HG02870 (cell line): ENCODE data around the gene GREB1.

Source experiments
- ATAC-seq: cut with Tn5 transposase; IDR thresholded peaks from one replicate; pipeline ENCODE4 v1.9.1; 2021; ENCODE audit warnings: mild to moderate bottlenecking, moderate library complexity; ENCODE audit not compliant: unreplicated experiment

The GREB1 gene

DNA sequence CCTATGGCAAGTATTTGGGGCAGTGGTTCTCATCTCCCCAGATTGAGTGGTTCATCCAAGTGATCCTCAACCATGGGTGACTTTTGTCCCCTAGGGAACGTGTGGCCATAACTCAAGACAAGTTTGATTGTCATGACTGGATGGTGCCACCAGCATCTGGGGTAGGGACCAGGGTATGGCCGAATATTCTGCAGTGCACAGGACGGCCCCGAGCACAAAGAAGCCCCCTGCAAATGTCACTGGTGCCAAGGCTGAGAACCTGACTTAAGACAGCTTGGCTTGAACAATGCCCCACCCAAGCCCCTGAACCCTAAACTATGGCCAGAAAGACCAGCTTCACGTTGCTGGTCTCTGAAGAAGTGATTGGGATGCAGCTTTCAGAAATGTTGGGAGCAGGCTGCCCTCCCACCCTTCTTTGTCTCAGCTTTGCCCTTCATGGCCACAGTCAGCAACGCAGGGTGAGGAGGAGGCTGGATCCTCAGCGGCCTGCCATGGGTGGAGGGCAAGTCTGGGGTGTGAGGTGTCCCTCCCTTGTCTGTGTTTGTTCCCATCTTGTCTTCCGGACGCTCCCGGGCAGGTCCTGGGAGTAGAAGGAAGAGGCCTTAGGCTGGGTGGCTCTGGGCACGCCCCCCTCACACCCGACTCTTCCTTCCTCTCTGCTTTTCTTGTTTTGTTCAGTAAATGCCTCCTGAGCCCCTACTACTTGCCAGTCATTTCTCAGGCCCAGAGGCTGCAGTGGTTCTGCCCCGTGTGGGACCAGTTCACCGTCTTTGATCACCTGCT lies 43.4 kb downstream of the GREB1 start:
- ATAC-seq = no peak

GRCh38 chr2:11578081-11578948 lies 44.5 kb downstream of the GREB1 start:
- ATAC-seq = no peak

DNA sequence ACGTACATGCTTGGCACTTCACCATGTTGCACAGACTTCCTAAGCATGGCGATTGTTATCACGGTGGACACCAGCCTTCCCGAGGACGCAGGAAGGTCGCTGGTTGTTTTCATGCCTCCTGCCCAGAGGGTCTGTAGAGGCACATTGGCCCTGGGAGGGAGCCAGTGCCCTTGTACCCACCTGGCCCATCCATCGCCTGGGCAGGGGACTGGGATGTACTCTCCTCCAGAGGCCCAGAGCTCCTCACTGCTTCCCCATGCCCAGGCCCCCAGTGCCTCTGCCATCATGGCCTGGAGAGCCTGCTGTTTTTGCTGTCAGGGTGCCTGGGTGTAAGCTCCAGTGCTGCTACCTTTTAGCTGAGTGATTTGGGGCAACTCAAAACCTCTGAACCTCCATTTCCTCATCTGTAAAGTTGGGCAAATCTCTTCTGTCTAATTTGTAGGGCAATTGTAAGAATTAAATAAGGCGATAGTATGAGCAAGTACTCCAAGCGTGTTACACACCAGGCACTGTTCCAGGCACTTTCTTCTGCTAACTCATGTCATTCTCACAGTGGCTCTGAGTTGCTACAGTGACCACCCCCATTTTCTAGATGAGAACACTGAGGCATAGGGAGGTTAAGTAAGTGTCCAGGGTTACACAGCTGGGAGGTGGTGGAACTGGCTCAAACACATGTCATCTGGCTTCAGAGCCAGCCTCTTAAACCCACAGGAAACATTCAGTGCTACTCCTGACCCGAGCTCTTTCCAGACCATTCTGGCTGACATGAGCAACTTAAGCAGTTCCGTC lies 45.3 kb downstream of the GREB1 start:
- ATAC-seq = no peak

DNA sequence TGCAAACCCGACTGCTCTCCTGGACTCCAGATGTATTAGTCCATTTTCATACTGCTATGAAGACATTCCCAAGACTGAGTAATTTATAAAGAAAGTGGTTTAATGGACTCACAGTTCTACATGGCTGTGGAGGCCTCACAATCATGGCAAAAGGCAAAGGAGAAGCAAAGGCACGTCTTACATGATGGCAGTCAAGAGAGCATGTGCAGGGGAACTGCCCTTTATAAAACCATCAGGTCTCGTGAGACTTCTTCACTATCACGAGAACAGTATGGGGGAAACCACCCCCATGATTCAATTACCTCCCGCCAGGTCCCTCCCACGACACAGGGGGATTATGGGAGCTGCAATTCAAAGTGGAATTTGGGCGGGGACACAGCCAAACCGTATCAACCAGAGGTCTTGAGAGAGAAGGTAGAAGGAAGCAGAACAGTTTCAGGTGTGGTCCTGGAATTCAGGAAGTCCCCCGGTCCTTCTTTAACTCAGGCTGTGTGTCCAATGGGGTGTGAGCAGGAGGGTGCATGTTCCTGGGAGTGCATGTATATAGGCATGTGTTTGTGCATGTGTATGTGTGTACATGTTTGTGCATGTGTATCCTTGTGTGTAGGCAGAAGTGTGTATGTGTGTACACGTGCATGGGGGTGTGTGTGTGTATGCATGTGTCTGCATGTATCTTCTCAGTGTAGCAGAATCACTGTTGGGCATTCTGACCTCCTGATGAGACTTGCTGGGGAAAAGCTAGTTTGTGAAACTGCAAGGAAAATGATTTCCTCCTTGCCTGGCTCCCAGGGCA lies 46.2 kb downstream of the GREB1 start:
- no peak for ATAC-seq

GRCh38 chr2:11580697-11581096 lies 46.9 kb downstream of the GREB1 start:
- no peak for ATAC-seq

DNA sequence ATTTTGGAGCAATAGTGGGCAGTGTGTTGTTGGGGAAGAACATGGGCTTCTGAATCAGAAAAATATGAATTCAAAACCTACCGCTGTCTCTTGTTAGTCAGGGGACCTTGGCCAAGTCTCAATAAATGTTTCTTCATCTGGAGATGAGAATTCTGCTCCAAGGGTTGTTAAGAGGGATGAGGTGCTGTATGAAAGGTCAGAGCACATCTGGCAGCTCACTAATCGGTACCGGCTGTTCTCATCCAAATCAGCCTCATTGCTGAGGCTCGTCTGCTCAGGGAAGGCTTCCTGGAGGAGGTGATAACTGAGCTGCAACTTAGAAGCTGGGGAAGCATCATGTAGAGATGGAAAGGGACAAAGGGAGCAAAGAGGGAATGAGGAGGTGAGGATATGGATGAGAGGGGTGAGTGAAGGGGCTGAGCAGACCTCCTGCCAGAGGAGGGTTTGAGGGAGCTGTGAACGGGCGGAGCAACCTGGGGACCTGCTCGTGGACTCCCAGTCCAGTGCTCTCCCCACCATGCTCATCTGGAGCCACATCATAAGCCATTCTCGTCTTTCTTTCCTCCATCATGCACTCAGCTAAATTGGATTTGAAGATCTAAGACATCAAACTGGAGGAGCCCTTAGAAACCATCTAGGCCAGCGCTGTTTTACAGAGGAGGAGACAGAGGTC lies 47.4 kb downstream of the GREB1 start:
- no peak for ATAC-seq

DNA sequence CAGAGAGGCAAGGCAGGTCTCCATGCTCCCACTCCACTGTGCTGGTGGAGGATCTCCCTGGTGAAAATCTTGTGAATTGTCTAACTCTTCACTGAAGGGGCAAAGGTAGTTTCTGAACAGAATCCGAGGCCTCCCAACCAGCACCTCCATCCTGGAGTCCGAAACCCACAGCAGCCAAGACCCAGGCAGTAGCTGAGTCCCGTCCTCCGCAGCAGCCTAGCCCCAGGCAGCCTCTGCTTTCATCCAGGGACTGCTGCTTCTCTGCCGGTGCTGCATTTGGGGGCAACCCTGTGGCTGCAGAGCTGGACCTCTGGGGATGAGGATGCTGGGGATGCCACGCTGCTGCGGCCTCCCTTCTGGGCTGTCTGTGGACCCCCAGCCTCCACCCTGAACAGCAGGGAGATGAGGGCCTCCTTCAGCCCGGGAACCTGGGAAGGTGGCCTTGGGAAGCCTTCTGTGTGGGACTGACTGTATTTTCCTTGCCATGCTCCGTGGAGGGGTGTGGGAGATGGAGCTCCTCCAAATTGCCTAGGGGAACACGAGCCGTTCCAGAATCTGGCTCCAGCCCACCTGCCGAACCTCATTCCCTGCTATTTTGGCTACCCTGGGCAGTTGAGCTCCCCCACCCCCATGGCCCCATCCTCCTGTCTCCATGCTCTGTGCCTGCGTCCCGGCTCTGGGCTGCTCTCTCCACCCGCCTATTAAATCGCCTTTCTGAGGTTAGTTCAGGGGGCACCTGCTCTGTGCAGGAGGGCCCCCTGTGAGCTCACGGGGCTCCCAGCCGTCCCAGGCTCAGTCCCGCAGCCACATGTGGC lies 48.2 kb downstream of the GREB1 start:
- no peak for ATAC-seq

DNA sequence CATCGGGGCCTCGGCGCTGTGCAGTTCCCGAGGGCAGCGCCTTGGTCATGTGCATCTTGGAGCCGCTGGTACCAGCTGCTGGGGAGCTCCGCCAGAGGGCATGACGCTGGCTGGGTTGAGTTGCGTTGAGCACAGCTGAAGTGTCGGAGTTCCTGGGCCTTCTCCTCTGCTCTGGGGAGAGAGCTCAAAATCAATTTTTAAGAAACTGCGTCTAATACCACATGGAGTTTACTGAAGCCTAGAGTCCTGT lies 48.7 kb downstream of the GREB1 start:
- ATAC-seq = no peak

DNA sequence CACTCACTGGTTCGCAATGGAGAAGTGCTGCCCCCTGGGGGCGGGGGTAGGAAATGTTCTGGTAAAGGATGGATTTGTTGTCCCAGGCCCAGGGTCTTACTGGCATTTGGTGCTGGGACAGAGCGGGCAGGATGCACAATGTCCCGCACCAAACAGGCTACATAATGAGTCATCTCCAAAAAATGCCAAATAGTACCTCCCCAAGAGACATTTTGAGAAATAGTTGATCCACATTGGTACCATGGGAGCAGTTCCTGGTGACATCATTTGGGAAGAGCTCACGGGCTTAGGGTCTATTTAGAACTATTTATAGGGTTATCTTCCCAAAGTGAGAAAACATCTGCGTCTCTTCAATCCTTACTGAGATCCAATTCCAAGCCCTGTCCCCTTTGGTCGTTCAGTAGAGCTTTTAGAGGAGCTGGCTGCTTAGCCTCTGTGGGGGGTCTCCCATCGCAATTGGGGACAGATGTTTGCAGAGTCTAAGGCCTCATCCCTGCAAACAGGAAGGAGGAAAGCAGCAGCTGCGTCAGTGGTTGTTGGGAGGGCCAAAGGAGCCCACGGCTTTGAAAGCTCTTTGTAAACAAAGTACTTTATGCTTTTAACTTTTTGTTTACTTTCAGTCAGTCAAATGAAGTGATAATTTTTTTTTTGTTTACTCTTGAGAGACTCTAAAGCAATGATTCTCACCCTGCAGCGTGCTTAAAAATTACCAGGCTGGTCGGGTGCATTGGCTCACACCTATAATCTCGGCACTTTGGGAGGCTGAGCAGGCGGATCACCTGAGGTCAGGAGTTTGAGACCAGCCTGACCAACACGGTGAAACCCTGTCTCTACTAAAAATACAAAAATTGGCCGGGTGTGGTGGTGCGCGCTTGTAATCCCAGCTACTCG lies 49.3 kb downstream of the GREB1 start:
- ATAC-seq = no peak

GRCh38 chr2:11583840-11584524 lies 50.1 kb downstream of the GREB1 start:
- ATAC-seq = peak; percentile 95

- no peak for ATAC-seq
These were observed 50.7 kb downstream of the GREB1 start for GRCh38 chr2:11584525-11585056.

GRCh38 chr2:11585071-11585470 lies 51.2 kb downstream of the GREB1 start:
- ATAC-seq = no peak

DNA sequence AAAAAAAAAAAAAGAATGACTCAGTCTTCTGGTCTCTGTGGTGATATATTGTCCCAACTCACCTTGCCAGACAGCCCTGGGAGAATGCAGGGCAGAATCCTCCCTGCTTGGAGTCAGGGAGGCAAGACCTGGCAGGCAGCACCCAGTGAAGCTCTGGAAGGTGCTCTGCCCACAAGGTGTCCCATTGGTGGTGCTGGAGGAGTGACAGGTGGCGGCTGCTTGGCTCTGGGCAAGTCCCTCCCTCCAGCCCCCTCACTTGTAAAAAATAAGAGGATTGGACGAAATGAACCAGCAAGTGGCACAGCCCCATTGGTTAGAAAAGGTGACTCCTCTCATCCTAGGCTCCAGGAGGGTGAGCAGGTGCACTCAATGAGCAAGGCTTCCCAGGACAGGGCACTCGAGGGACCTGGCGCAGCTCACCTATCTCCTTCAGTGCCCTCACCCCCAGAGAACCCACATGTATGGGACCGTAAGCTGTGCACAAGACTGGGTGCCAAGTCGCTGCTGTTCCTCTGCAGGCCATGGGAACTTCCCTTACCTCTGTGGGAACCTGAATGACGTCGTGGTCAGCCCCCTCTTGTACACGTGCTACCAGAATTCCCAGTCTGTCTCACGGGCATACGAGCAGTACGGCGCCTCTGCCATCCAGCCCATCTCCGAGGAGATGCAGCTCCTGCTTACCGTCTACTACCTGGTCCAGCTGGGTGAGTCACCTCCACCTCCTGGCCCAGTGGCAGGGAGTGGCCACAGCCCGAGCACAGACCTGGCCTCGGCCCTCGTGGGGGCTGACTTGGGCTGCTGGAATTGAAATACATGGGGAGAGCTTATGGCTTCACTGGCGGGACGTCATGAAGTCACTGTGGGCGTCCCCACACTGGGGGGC lies 54.6 kb downstream of the GREB1 start:
- ATAC-seq = no peak

DNA sequence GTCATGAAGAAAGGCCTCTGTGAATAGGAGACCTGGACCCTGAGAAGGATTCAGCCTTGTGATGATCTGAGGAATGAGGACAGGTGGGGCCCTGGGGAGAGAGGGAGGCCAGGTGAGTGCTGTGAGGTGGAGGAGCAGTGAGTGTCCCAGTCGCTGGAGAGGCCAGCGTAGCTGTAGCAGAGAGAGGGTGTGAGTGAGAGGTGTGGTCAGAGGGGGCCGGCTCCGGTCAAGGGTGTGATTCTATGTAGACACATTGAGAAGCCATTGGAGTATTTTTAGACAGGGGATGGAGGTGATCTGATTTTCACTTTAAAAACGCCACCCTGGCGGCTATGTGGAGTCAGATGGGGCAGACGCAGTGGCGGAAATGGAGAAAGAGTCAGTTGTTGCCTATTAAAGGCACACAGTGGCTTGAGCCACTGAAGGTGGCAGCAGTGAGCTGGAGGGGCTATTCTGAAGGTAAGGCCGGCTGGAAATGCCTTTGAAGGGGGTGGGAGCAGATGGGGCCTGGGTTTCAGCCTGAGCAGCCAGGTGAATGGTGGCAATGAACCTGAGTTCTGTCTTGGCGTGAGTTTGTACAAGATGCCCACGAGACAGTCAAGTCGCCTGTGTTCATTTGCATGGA lies 55.6 kb downstream of the GREB1 start:
- no peak for ATAC-seq

GRCh38 chr2:11590193-11590592 lies 56.3 kb downstream of the GREB1 start:
- ATAC-seq = no peak

- no peak for ATAC-seq
These were observed 57.2 kb downstream of the GREB1 start for GRCh38 chr2:11591091-11591490.
